IMR-90 (cell line): ENCODE data around the gene EGFL7. TPM values are rescaled to one million over a fixed set of nuclear protein-coding genes. Genes with fewer than 3 reads are reported as not detected.

ENCODE experiments used
- ATAC-seq: fragments of 200-7000 bp; cut with Tn5 transposase; 2 replicates; pipeline ENCODE4 v1.9.1; 2020; ENCODE audit warnings: low read depth, mild to moderate bottlenecking, moderate library complexity
- BruUV-seq: library from RNA; stranded (reverse); fragments of 400-500 nt; replicated peaks from 2 replicates; lab custom pipeline; 2021; lab: Mats Ljungman, UMichigan
- CTCF ChIA-PET: fragments of 300-600 bp; formaldehyde crosslinking; extraction: SDS; loops from one replicate; lab custom pipeline; 2021; ENCODE audit warnings: antibody characterized with exemption; lab: Yijun Ruan, JAX
- POLR2A ChIA-PET: fragments of 300-600 bp; sonication (Branson Sonifier 250); formaldehyde crosslinking; loops from one replicate; lab custom pipeline; 2022; ENCODE audit warnings: antibody characterized with exemption; ENCODE audit not compliant: unreplicated experiment; lab: Charles Lee
- DNase-seq: peaks from one replicate; pipeline ENCODE4 v3.0.0; 2013
- H2AFZ ChIP-seq: replicated peaks from 2 replicates; pipeline ENCODE3; 2013; ENCODE audit warnings: low read length, mild to moderate bottlenecking; ENCODE audit not compliant: poor library complexity
- H2AK5ac ChIP-seq: 2 replicates; pipeline ENCODE4 v1.6.1; 2013; ENCODE audit warnings: low read depth, low read length, inconsistent platforms
- H2AK9ac ChIP-seq: replicated peaks from 2 replicates; pipeline ENCODE3; 2013; ENCODE audit warnings: mild to moderate bottlenecking, low read depth, low read length, moderate library complexity; ENCODE audit not compliant: poor library complexity
- H2BK120ac ChIP-seq: 2 replicates; pipeline ENCODE4 v1.6.1; 2013; ENCODE audit warnings: low read depth, low read length, inconsistent platforms
- H2BK15ac ChIP-seq: 3 replicates; pipeline ENCODE4 v1.6.1; 2013; ENCODE audit warnings: low read depth, low read length, inconsistent platforms
- H2BK20ac ChIP-seq: 2 replicates; pipeline ENCODE4 v1.6.1; 2013; ENCODE audit warnings: low read depth, mild to moderate bottlenecking, inconsistent platforms, low read length, moderate library complexity
- H2BK5ac ChIP-seq: 2 replicates; pipeline ENCODE4 v1.6.1; 2013; ENCODE audit warnings: mild to moderate bottlenecking, low read depth, low read length, inconsistent platforms; ENCODE audit not compliant: poor library complexity, severe bottlenecking
- H3K14ac ChIP-seq: replicated peaks from 2 replicates; pipeline ENCODE4 v1.6.1; 2013; ENCODE audit warnings: low read depth, low read length, inconsistent platforms
- H3K18ac ChIP-seq: 2 replicates; pipeline ENCODE4 v1.6.1; 2013; ENCODE audit warnings: low read depth, low read length, control low read depth
- H3K23ac ChIP-seq: 2 replicates; pipeline ENCODE4 v1.6.1; 2013; ENCODE audit warnings: low read depth, low read length, inconsistent platforms
- H3K27ac ChIP-seq: 2 replicates; pipeline ENCODE4 v1.5.1; 2013; ENCODE audit warnings: mild to moderate bottlenecking, control low read depth, low read length; ENCODE audit not compliant: insufficient read depth
- H3K27me3 ChIP-seq: 2 replicates; pipeline ENCODE4 v1.6.1; 2013; ENCODE audit warnings: low read length; ENCODE audit not compliant: control insufficient read depth, insufficient read depth
- H3K36me3 ChIP-seq: 2 replicates; pipeline ENCODE4 v1.6.1; 2013; ENCODE audit warnings: low read length, mixed read lengths; ENCODE audit not compliant: control insufficient read depth, insufficient read depth
- H3K4ac ChIP-seq: 2 replicates; pipeline ENCODE4 v1.6.1; 2013; ENCODE audit warnings: low read depth, low read length, inconsistent platforms
- H3K4me1 ChIP-seq: 2 replicates; pipeline ENCODE4 v1.6.1; 2013; ENCODE audit warnings: low read length, mixed read lengths; ENCODE audit not compliant: control insufficient read depth, insufficient read depth
- H3K4me2 ChIP-seq: 2 replicates; pipeline ENCODE4 v1.6.1; 2013; ENCODE audit warnings: low read depth, mild to moderate bottlenecking, control low read depth, low read length, moderate library complexity
- H3K4me3 ChIP-seq: 2 replicates; pipeline ENCODE4 v1.5.1; 2013; ENCODE audit warnings: low read depth, mild to moderate bottlenecking, control low read depth, low read length, moderate library complexity; ENCODE audit not compliant: insufficient read depth
- H3K56ac ChIP-seq: 2 replicates; pipeline ENCODE4 v1.6.1; 2013; ENCODE audit warnings: low read length, inconsistent platforms; ENCODE audit not compliant: insufficient read depth; ENCODE audit errors: extremely low read depth
- H3K79me1 ChIP-seq, 2 experiments: 2 replicates each; pipeline ENCODE4 v1.6.1; 2013; ENCODE audit warnings: low read length in 2 of 2, inconsistent platforms in 1 of 2, low read depth in 1 of 2
- H3K9ac ChIP-seq: 2 replicates; pipeline ENCODE4 v1.6.1; 2013; ENCODE audit warnings: low read depth, low read length, control low read depth
- H3K9me1 ChIP-seq: 2 replicates; pipeline ENCODE4 v1.6.1; 2013; ENCODE audit warnings: low read length, inconsistent platforms; ENCODE audit not compliant: insufficient read depth
- H3K9me3 ChIP-seq: 2 replicates; pipeline ENCODE4 v1.6.1; 2013; ENCODE audit warnings: low read length; ENCODE audit not compliant: control insufficient read depth, insufficient read depth
- H4K20me1 ChIP-seq: 2 replicates; pipeline ENCODE4 v1.6.1; 2013; ENCODE audit warnings: low read length, inconsistent platforms; ENCODE audit not compliant: insufficient read depth
- H4K5ac ChIP-seq: 2 replicates; pipeline ENCODE4 v1.6.1; 2013; ENCODE audit warnings: mild to moderate bottlenecking, low read depth, low read length, control low read depth
- H4K8ac ChIP-seq, 2 experiments: 2 replicates each; pipeline ENCODE4 v1.6.1; 2013; ENCODE audit warnings: low read depth in 2 of 2, low read length in 2 of 2, control low read depth in 1 of 2, inconsistent platforms in 1 of 2
- H4K91ac ChIP-seq: 2 replicates; pipeline ENCODE4 v1.6.1; 2013; ENCODE audit warnings: low read depth, low read length, inconsistent platforms; ENCODE audit not compliant: insufficient read depth
- BHLHE40 ChIP-seq: fragments of 150-350 bp; IDR thresholded peaks from 2 replicates; pipeline ENCODE4 v1.6.1; 2016; ENCODE audit warnings: mild to moderate bottlenecking, low read depth, low read length
- CEBPB ChIP-seq: IDR thresholded peaks from 2 replicates; pipeline ENCODE4 v1.6.1; 2012; ENCODE audit warnings: low read depth, low read length, improper control_type of control experiment
- CHD1 ChIP-seq: IDR thresholded peaks from 2 replicates; pipeline ENCODE4 v1.6.1; 2012; ENCODE audit warnings: low read depth, low read length, improper control_type of control experiment
- FOS ChIP-seq: fragments of 150-350 bp; IDR thresholded peaks from 2 replicates; pipeline ENCODE4 v1.6.1; 2016; ENCODE audit warnings: low read depth, low read length
- MAFK ChIP-seq: IDR thresholded peaks from 2 replicates; pipeline ENCODE4 v1.6.1; 2012; ENCODE audit warnings: low read depth, low read length, improper control_type of control experiment
- MAZ ChIP-seq: IDR thresholded peaks from 2 replicates; pipeline ENCODE4 v1.6.1; 2012; ENCODE audit warnings: low read depth, mild to moderate bottlenecking, low read length, improper control_type of control experiment, moderate library complexity, borderline replicate concordance
- MXI1 ChIP-seq: IDR thresholded peaks from 2 replicates; pipeline ENCODE4 v1.6.1; 2012; ENCODE audit warnings: low read depth, mild to moderate bottlenecking, low read length, moderate library complexity, borderline replicate concordance
- NFE2L2 ChIP-seq: fragments of 150-350 bp; IDR thresholded peaks from 2 replicates; pipeline ENCODE4 v1.6.1; 2016; ENCODE audit warnings: low read depth, mild to moderate bottlenecking, low read length
- POLR2A ChIP-seq: IDR thresholded peaks from 2 replicates; pipeline ENCODE4 v1.6.1; 2012; ENCODE audit warnings: mild to moderate bottlenecking, low read depth, low read length
- RAD21 ChIP-seq: IDR thresholded peaks from 2 replicates; pipeline ENCODE4 v1.6.1; 2012; ENCODE audit warnings: low read length, improper control_type of control experiment
- RFX5 ChIP-seq: IDR thresholded peaks from 2 replicates; pipeline ENCODE4 v1.8.0; 2012; ENCODE audit warnings: low read depth, mild to moderate bottlenecking, low read length, moderate library complexity
- SMC3 ChIP-seq: fragments of 150-350 bp; IDR thresholded peaks from 2 replicates; pipeline ENCODE4 v1.6.1; 2016; ENCODE audit warnings: low read depth, mild to moderate bottlenecking, antibody characterized with exemption, low read length, moderate library complexity
- WGBS, 2 experiments: methylation state at CpG; one replicate each; pipeline versions ENCODE4 v1.1.5 to v1.1.7; 2013; ENCODE audit warnings: missing lambda C conversion rate in 2 of 2; ENCODE audit not compliant: insufficient read length in 1 of 2; ENCODE audit errors: extremely low coverage in 2 of 2; 5-methylcytosine and 5-hydroxymethylcytosine counted together
- dilution Hi-C: fragments of 300-500 bp; cut with HindIII; formaldehyde crosslinking; loops from one replicate; pipeline ENCODE4 v1.14.3; 2018; ENCODE audit warnings: low sequenced_read_pairs; ENCODE audit not compliant: unreplicated experiment
- in situ Hi-C: fragments of 300-500 bp; cut with MboI; formaldehyde crosslinking; loops from 3 replicates; pipeline ENCODE4 v1.14.3; 2019; ENCODE audit warnings: low sequenced_read_pairs, inconsistent platforms, mixed read lengths
- intact Hi-C: fragments of 100-400 bp; cut with micrococcal nuclease; formaldehyde crosslinking; loops from 2 replicates; pipeline ENCODE4 v1.10.0; 2022
- polyA plus RNA-seq, 3 experiments: library from polyadenylated mRNA; depleted of rRNA; stranded (reverse); fragments of >200 nt; gene quantifications; 2 replicates each; pipeline ENCODE4 v1.2.3, GENCODE V29; 2012; ENCODE audit warnings: low replicate concordance in 1 of 3
- total RNA-seq: library from RNA; depleted of rRNA; stranded (reverse); fragments of >200 nt; gene quantifications from 2 replicates; pipeline ENCODE4 v1.2.3, GENCODE V29; 2012
- TF ChIP-seq, protein P1 (sequence below): conservative IDR thresholded peaks from 2 replicates; pipeline ENCODE4 v1.5.1; 2012; ENCODE audit warnings: mild to moderate bottlenecking, low read depth, low read length, improper control_type of control experiment
- TF ChIP-seq, protein P2 (sequence below): fragments of 150-350 bp; IDR thresholded peaks from 2 replicates; pipeline ENCODE4 v1.6.1; 2017; ENCODE audit warnings: mild to moderate bottlenecking, antibody characterized with exemption, low read length, low read depth
- TF ChIP-seq, protein P3 (sequence below): fragments of 150-350 bp; IDR thresholded peaks from 2 replicates; pipeline ENCODE4 v1.6.1; 2016; ENCODE audit warnings: low read depth, mild to moderate bottlenecking, low read length, moderate library complexity, borderline replicate concordance

EGFL7 gene
- total and polyA plus RNA-seq, 2 of the 4 experiments (the other 2 are of a cell fraction): 2.2 to 10.4 TPM

DNA sequence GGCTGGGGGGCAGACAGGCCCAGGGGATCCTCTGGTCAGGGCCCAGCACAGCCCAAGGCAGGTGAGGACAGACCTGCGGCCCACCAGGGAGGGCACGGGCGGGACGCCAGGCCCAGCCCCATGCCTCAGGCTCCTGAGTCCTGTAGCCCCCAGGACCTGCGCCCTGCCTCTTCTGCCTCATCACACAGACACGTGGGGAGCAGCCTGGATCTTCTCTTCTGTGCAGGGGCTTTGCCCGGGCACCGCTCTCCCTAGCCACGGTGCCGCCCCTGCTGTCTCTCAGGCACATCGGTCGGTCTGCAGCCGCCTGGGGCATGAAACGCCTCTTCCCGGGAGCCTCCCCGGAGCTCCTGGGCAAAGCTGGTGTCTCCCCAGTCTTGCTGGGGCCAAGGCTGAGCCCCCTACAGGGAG is 40.2 kb upstream of the EGFL7 start:
- no TSS peak for BruUV-seq
- in situ Hi-C loops: no loop called here
- no peak overlapping the region for H3K56ac ChIP-seq
- DNase-seq (no peak), ATAC-seq (no peak)
- no peak overlapping the region for H3K4me3 ChIP-seq
- 100% methylated on average over 1 of the region's 16 CpGs; no CpG with 5 or more reads in 1 of the 2 experiments for WGBS, 2 experiments
- no peak overlapping the region for H3K23ac ChIP-seq
- H2AFZ ChIP-seq: no peak overlapping the region
- H3K14ac ChIP-seq: no peak overlapping the region; the same call in 1 of the 2 replicates
- H3K4me1 ChIP-seq: peaks cover 12% of the 10 kb centered on the region; the same call in 1 of the 2 replicates
- TF ChIP-seq MAZ (no peak), BHLHE40 (no peak), CEBPB (no peak), MXI1 (no peak), FOS (no peak), RFX5 (no peak), POLR2A (no peak), RAD21 (no peak), CHD1 (no peak), MAFK (no peak), SMC3 (no peak), NFE2L2 (no peak)
- TF ChIP-seq, protein P1, sequence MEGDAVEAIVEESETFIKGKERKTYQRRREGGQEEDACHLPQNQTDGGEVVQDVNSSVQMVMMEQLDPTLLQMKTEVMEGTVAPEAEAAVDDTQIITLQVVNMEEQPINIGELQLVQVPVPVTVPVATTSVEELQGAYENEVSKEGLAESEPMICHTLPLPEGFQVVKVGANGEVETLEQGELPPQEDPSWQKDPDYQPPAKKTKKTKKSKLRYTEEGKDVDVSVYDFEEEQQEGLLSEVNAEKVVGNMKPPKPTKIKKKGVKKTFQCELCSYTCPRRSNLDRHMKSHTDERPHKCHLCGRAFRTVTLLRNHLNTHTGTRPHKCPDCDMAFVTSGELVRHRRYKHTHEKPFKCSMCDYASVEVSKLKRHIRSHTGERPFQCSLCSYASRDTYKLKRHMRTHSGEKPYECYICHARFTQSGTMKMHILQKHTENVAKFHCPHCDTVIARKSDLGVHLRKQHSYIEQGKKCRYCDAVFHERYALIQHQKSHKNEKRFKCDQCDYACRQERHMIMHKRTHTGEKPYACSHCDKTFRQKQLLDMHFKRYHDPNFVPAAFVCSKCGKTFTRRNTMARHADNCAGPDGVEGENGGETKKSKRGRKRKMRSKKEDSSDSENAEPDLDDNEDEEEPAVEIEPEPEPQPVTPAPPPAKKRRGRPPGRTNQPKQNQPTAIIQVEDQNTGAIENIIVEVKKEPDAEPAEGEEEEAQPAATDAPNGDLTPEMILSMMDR: no peak
- TF ChIP-seq, protein P2, sequence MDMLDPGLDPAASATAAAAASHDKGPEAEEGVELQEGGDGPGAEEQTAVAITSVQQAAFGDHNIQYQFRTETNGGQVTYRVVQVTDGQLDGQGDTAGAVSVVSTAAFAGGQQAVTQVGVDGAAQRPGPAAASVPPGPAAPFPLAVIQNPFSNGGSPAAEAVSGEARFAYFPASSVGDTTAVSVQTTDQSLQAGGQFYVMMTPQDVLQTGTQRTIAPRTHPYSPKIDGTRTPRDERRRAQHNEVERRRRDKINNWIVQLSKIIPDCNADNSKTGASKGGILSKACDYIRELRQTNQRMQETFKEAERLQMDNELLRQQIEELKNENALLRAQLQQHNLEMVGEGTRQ: no peak
- TF ChIP-seq, protein P3, sequence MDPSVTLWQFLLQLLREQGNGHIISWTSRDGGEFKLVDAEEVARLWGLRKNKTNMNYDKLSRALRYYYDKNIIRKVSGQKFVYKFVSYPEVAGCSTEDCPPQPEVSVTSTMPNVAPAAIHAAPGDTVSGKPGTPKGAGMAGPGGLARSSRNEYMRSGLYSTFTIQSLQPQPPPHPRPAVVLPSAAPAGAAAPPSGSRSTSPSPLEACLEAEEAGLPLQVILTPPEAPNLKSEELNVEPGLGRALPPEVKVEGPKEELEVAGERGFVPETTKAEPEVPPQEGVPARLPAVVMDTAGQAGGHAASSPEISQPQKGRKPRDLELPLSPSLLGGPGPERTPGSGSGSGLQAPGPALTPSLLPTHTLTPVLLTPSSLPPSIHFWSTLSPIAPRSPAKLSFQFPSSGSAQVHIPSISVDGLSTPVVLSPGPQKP: no peak
- dilution Hi-C loops: no loop called here
- no peak overlapping the region for H4K8ac ChIP-seq
- no peaks in the 10 kb centered on the region for H3K79me1 ChIP-seq
- intact Hi-C loops: no loop called here
- H3K4me2 ChIP-seq: no peak overlapping the region
- H3K36me3 ChIP-seq: no peaks in the 10 kb centered on the region
- H3K9me3 ChIP-seq: no peaks in the 10 kb centered on the region
- peak overlapping the region; percentile 44 for H2AK9ac ChIP-seq
- no peak overlapping the region for H2BK15ac ChIP-seq
- peak overlapping the region; percentile 18 for H2BK5ac ChIP-seq
- CTCF ChIA-PET: no interaction called here
- H2BK20ac ChIP-seq: no peak overlapping the region
- no peaks in the 10 kb centered on the region for H4K20me1 ChIP-seq
- no peak overlapping the region; the same call in 1 of the 2 replicates for H3K18ac ChIP-seq
- POLR2A ChIA-PET: no interaction called here
- H3K4ac ChIP-seq: no peak overlapping the region; the same call in 1 of the 2 replicates
- H4K91ac ChIP-seq: no peak overlapping the region
- H3K9me1 ChIP-seq: no peaks in the 10 kb centered on the region
- H3K9ac ChIP-seq: no peak overlapping the region
- peak overlapping the region; percentile 40; the same call in 1 of the 2 replicates for H2BK120ac ChIP-seq
- no peak overlapping the region for H4K5ac ChIP-seq
- no peak overlapping the region for H2AK5ac ChIP-seq
- H3K27me3 ChIP-seq: no peaks in the 10 kb centered on the region; the same call in 1 of the 2 replicates
- no peak overlapping the region for H3K27ac ChIP-seq
